ENCODE data around the gene BAIAP3. TPM values are rescaled to one million over a fixed set of nuclear protein-coding genes. Genes with fewer than 3 reads are reported as not detected.

The BAIAP3 gene
- total RNA-seq, 1 donor from 2014 or later: 1.7 TPM

DNA sequence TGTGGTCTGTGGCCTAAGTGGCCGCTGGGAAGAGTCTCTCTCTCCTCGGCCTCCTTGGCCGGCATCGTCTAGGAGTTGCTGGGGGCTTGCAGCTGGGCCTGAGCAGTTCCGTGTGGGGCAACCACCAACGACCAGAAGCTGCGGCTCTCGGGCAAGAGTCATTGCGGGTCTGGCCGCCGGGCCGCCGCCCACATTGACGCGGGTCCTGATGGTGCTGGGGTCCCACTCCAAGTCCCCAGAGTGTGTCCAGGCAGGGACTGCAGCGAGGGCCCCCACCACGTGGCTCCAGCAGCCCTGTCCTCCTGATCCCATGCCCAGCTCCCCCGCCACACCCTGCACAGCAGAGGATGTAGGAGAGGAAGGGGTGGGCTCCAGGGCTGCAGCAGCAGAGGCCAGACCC is 50.1 kb downstream of the BAIAP3 start:
- no peak overlapping the region for H3K27ac Mint-ChIP-seq (ENCODE audit: unreplicated experiment)
- H3K27me3 Mint-ChIP-seq (ENCODE audit: low read depth): no peaks in the 10 kb centered on the region
- H3K4me3 Mint-ChIP-seq (ENCODE audit: unreplicated experiment): no peak overlapping the region
- TF ChIP-seq, protein P1, sequence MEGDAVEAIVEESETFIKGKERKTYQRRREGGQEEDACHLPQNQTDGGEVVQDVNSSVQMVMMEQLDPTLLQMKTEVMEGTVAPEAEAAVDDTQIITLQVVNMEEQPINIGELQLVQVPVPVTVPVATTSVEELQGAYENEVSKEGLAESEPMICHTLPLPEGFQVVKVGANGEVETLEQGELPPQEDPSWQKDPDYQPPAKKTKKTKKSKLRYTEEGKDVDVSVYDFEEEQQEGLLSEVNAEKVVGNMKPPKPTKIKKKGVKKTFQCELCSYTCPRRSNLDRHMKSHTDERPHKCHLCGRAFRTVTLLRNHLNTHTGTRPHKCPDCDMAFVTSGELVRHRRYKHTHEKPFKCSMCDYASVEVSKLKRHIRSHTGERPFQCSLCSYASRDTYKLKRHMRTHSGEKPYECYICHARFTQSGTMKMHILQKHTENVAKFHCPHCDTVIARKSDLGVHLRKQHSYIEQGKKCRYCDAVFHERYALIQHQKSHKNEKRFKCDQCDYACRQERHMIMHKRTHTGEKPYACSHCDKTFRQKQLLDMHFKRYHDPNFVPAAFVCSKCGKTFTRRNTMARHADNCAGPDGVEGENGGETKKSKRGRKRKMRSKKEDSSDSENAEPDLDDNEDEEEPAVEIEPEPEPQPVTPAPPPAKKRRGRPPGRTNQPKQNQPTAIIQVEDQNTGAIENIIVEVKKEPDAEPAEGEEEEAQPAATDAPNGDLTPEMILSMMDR (IDR thresholded peaks at IDR 0.05): no peak
- no peak for DNase-seq (ENCODE audit: low spot score)
- no peaks in the 10 kb centered on the region for H3K9me3 Mint-ChIP-seq (ENCODE audit: low read depth)
- H3K36me3 Mint-ChIP-seq (ENCODE audit: low read depth): peaks cover 2% of the 10 kb centered on the region
- H3K4me1 Mint-ChIP-seq (ENCODE audit: low read depth): peaks cover 9% of the 10 kb centered on the region

DNA sequence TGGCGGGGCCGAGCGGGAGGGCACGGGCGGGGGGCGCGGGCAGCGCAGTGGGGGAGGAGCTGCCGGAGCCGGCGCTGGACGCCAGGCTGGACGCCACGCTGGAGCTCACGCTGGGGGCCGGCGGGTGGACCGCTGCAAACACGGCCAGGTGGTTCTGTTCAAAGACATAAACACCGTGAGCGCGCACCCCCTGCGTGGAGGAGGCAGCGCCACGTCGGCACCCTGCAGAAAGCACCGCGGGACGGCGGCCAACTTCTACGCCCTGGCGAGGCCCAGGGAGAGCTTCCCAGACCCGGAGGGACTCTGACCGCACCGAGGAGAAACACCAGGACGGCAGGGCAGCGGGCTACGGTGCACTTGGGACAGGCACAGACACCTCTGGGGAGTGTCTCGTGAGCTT is 51.8 kb downstream of the BAIAP3 start:
- H3K27ac Mint-ChIP-seq (ENCODE audit: unreplicated experiment): no peak overlapping the region
- no peak overlapping the region for H3K4me3 Mint-ChIP-seq (ENCODE audit: unreplicated experiment)
- no peaks in the 10 kb centered on the region for H3K27me3 Mint-ChIP-seq (ENCODE audit: low read depth)
- peaks cover 3% of the 10 kb centered on the region for H3K36me3 Mint-ChIP-seq (ENCODE audit: low read depth)
- TF ChIP-seq, protein P1 (IDR thresholded peaks at IDR 0.05): no peak
- no peak for DNase-seq (ENCODE audit: low spot score)
- H3K4me1 Mint-ChIP-seq (ENCODE audit: low read depth): peaks cover under 1% of the 10 kb centered on the region
- H3K9me3 Mint-ChIP-seq (ENCODE audit: low read depth): no peaks in the 10 kb centered on the region

DNA sequence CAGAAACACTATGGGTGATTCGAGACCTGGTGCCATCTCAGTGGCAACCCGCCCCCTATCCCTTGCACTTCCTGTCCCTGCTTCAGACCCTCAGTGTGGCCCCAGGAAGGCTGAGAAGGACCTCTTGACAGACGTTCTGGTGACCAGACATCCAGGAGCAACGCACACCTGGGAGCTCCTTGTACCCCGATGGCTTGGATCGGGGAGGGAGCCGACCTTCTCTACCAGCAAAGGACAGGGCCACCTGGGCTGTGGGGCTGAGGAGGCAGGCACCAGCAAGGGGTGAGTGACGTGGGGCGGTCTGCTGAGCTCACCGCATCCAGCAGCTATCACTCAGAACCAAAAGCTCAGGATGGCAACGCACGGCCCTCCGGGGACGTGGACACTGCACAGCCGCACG is 53.9 kb downstream of the BAIAP3 start:
- peaks cover 4% of the 10 kb centered on the region for H3K36me3 Mint-ChIP-seq (ENCODE audit: low read depth)

DNA sequence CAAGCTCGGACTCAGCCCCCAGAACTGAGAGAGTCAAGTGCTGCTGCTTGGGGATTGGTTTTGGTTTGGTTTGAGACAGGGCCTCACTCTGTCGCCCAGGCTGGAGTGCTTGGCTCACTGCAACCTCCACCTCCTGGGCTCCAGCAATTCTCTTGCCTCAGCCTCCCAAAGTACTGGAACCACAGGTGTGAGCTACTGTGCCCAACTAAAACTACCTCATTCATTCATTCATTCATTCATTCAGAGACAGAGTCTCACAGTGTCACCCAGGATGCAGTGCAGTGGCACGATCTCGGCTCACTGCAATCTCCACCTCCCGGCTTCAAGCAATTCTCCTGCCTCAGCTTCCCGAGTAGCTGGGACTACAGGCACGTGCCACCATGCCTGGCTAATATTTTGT is 56.3 kb downstream of the BAIAP3 start:
- H3K36me3 Mint-ChIP-seq (ENCODE audit: low read depth): peaks cover 6% of the 10 kb centered on the region
- DNase-seq (ENCODE audit: low spot score): no peak
- no peaks in the 10 kb centered on the region for H3K27me3 Mint-ChIP-seq (ENCODE audit: low read depth)
- no peaks in the 10 kb centered on the region for H3K4me1 Mint-ChIP-seq (ENCODE audit: low read depth)
- no peaks in the 10 kb centered on the region for H3K9me3 Mint-ChIP-seq (ENCODE audit: low read depth)
- no peak overlapping the region for H3K27ac Mint-ChIP-seq (ENCODE audit: unreplicated experiment)
- H3K4me3 Mint-ChIP-seq (ENCODE audit: unreplicated experiment): no peak overlapping the region
- TF ChIP-seq, protein P1 (IDR thresholded peaks at IDR 0.05): no peak

More for the DNA sequence above, 53.9 kb downstream of the BAIAP3 start:
- DNase-seq (ENCODE audit: low spot score): no peak
- H3K4me1 Mint-ChIP-seq (ENCODE audit: low read depth): no peaks in the 10 kb centered on the region
- H3K9me3 Mint-ChIP-seq (ENCODE audit: low read depth): no peaks in the 10 kb centered on the region
- H3K27me3 Mint-ChIP-seq (ENCODE audit: low read depth): no peaks in the 10 kb centered on the region
- H3K27ac Mint-ChIP-seq (ENCODE audit: unreplicated experiment): no peak overlapping the region
- TF ChIP-seq, protein P1 (IDR thresholded peaks at IDR 0.05): no peak
- no peak overlapping the region for H3K4me3 Mint-ChIP-seq (ENCODE audit: unreplicated experiment)

DNA sequence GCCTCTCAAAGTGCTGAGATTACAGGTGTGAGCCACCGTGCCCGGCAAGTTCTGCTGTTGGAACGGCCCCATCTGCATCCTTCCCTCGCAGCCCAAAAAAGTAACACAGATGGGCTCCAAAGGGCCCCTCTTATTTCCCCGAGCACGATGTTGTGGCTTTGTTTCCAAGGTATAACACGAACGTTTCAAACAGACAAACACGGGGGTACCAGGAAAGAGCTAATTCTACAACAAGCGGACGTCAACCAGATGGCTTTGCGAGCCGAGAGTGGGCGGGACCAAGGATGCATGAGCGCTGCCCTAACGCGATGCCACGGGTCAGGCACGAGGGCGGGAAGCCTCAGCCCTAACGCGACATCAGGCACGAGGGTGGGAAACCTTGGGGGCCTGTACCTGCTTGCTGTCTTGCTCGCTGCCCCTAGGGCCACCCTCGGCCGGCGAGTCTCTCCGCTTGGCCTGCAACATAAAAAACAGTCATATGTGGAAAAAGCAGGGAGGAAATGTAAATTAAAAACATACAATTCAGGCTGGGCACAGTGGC is 56.9 kb downstream of the BAIAP3 start:
- Mint-ChIP-seq H3K27me3 (ENCODE audit: low read depth) (no peaks in the 10 kb centered on the region), H3K36me3 (ENCODE audit: low read depth) (peaks cover 5% of the 10 kb centered on the region), H3K4me3 (ENCODE audit: unreplicated experiment) (no peak overlapping the region), H3K27ac (ENCODE audit: unreplicated experiment) (no peak overlapping the region), H3K9me3 (ENCODE audit: low read depth) (no peaks in the 10 kb centered on the region), H3K4me1 (ENCODE audit: low read depth) (no peaks in the 10 kb centered on the region)
- no peak for DNase-seq (ENCODE audit: low spot score)
- TF ChIP-seq, protein P1 (IDR thresholded peaks at IDR 0.05): no peak
